KMS-11 (cell line): Measurements from ENCODE around the gene TOP3A.

Experiments
- H2AFZ ChIP-seq: fragments of 200-600 bp; sonication (generic); 2 replicates; pipeline ENCODE4 v1.6.1; 2016; ENCODE audit warnings: antibody characterized with exemption, mixed run types, low read depth
- H3K27ac ChIP-seq: fragments of 200-600 bp; sonication (generic); 2 replicates; pipeline ENCODE4 v1.6.1; 2016; ENCODE audit warnings: mild to moderate bottlenecking, mixed run types
- H3K27me3 ChIP-seq: fragments of 200-600 bp; sonication (generic); 2 replicates; pipeline ENCODE4 v1.6.1; 2017; ENCODE audit warnings: mild to moderate bottlenecking, low read depth, mixed run types, moderate library complexity; ENCODE audit not compliant: insufficient read depth
- H3K36me3 ChIP-seq: fragments of 200-600 bp; sonication (generic); 2 replicates; pipeline ENCODE4 v1.6.1; 2017; ENCODE audit warnings: mild to moderate bottlenecking, mixed run types; ENCODE audit not compliant: insufficient read depth
- H3K4me1 ChIP-seq: fragments of 200-600 bp; sonication (generic); 2 replicates; pipeline ENCODE4 v1.6.1; 2016; ENCODE audit warnings: mild to moderate bottlenecking, low read depth, mixed run types; ENCODE audit not compliant: poor library complexity, severe bottlenecking
- H3K4me2 ChIP-seq: fragments of 200-600 bp; sonication (generic); 2 replicates; pipeline ENCODE4 v1.7.0; 2016; ENCODE audit warnings: mild to moderate bottlenecking, mixed run types
- H3K4me3 ChIP-seq: fragments of 200-600 bp; sonication (generic); IDR thresholded peaks from 2 replicates; pipeline ENCODE4 v1.6.1; 2017; ENCODE audit warnings: low read depth, low read length, mixed read lengths; ENCODE audit not compliant: insufficient read depth
- H3K79me2 ChIP-seq: fragments of 200-600 bp; sonication (generic); 2 replicates; pipeline ENCODE4 v1.6.1; 2016; ENCODE audit warnings: low read depth, mixed run types; ENCODE audit not compliant: insufficient read depth
- H3K9ac ChIP-seq: fragments of 200-600 bp; sonication (generic); 2 replicates; pipeline ENCODE4 v1.6.1; 2016; ENCODE audit warnings: mild to moderate bottlenecking, mixed run types
- H4K20me1 ChIP-seq: fragments of 200-600 bp; sonication (generic); 2 replicates; pipeline ENCODE4 v1.6.1; 2016; ENCODE audit warnings: mild to moderate bottlenecking, mixed run types; ENCODE audit not compliant: insufficient read depth
- CTCF ChIP-seq: fragments of 200-600 bp; sonication (generic); conservative IDR thresholded peaks from 2 replicates; pipeline ENCODE4 v1.6.1; 2017; ENCODE audit warnings: low read depth, mild to moderate bottlenecking, antibody characterized with exemption, low read length, moderate library complexity, mixed read lengths

TOP3A gene

GRCh38 chr17:18277076-18277475 lies 37.7 kb downstream of the TOP3A start:
- no peak for TF ChIP-seq CTCF
- no peaks in the 10 kb centered on the region for H3K79me2 ChIP-seq
- no peak overlapping the region for H2AFZ ChIP-seq
- H3K27me3 ChIP-seq, result no peaks in the 10 kb centered on the region
- H3K36me3 ChIP-seq, result no peaks in the 10 kb centered on the region
- no peak overlapping the region for H3K9ac ChIP-seq
- H3K4me1 ChIP-seq, result peaks cover 4% of the 10 kb centered on the region
- no peak overlapping the region for H3K4me3 ChIP-seq
- H3K27ac ChIP-seq, result no peak overlapping the region
- H3K4me2 ChIP-seq, result no peak overlapping the region
- H4K20me1 ChIP-seq, result no peaks in the 10 kb centered on the region

- H3K4me2 ChIP-seq, result no peak overlapping the region
- no peaks in the 10 kb centered on the region for H3K36me3 ChIP-seq
- no peaks in the 10 kb centered on the region for H3K79me2 ChIP-seq
- no peak overlapping the region for H2AFZ ChIP-seq
- no peaks in the 10 kb centered on the region for H4K20me1 ChIP-seq
- no peak for TF ChIP-seq CTCF
- H3K9ac ChIP-seq, result no peak overlapping the region
- no peak overlapping the region for H3K27ac ChIP-seq
- H3K27me3 ChIP-seq, result no peaks in the 10 kb centered on the region
- H3K4me1 ChIP-seq, result peaks cover 10% of the 10 kb centered on the region
- no peak overlapping the region for H3K4me3 ChIP-seq
Measured at GRCh38 chr17:18270046-18270931, 44.5 kb downstream of the TOP3A start.

GRCh38 chr17:18267927-18268711 lies 46.7 kb downstream of the TOP3A start:
- H4K20me1 ChIP-seq, result no peaks in the 10 kb centered on the region
- no peak for TF ChIP-seq CTCF
- no peak overlapping the region for H3K4me3 ChIP-seq
- H3K4me1 ChIP-seq, result peaks cover 10% of the 10 kb centered on the region
- no peaks in the 10 kb centered on the region for H3K79me2 ChIP-seq
- H3K27me3 ChIP-seq, result no peaks in the 10 kb centered on the region
- H3K27ac ChIP-seq, result no peak overlapping the region
- H3K9ac ChIP-seq, result no peak overlapping the region
- H3K4me2 ChIP-seq, result no peak overlapping the region
- H2AFZ ChIP-seq, result no peak overlapping the region
- H3K36me3 ChIP-seq, result no peaks in the 10 kb centered on the region

- no peak for TF ChIP-seq CTCF
- Histone ChIP-seq H3K4me2 (no peak overlapping the region), H3K27me3 (no peaks in the 10 kb centered on the region), H4K20me1 (no peaks in the 10 kb centered on the region), H3K4me3 (no peak overlapping the region), H3K27ac (no peak overlapping the region), H3K79me2 (no peaks in the 10 kb centered on the region), H3K4me1 (peaks cover 9% of the 10 kb centered on the region), H3K36me3 (no peaks in the 10 kb centered on the region), H3K9ac (no peak overlapping the region), H2AFZ (no peak overlapping the region)
Measured at GRCh38 chr17:18267366-18267765, 47.4 kb downstream of the TOP3A start.
